ENCODE measurements around the gene GRAP2.

GRCh38 chr22:39970742-39971141, 69.9 kb downstream of the GRAP2 start:
- no peak for TF ChIP-seq POLR2A (IDR thresholded peaks at IDR 0.05)
- no peak for TF ChIP-seq CTCF (IDR thresholded peaks at IDR 0.05)

Data from gastroesophageal sphincter (tissue), 3 donors.